AG09319 (cell line): ENCODE measurements around the gene ELOVL7.

Experiments used
- DNase-seq: peaks from one replicate; pipeline ENCODE4 v3.0.0-alpha.2; 2010; ENCODE audit warnings: low read depth; ENCODE audit errors: extremely low read depth
- TF ChIP-seq, protein P1 (sequence below): IDR thresholded peaks from 2 replicates; pipeline ENCODE4 v1.5.1; 2011; ENCODE audit warnings: low read depth, mild to moderate bottlenecking, inconsistent platforms, low read length, moderate library complexity

The ELOVL7 gene

DNA sequence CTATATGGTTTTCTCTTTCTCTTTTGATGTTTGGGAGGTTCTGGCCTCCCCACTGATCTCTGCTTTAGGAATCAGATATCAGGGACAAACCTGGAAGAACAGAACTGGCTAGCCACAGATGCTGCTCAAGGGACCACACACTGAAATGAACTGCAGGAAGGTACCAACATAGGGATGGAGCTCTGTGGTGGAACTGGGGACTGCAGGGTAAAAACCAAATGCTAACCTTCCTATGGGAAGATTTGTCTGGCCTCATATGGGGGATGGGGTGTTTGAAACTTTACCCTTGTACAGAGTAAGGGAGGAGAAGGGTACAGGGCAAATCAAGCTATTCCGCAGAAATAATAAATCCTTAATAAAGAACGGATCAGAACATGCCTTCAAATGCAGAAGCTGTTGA lies 49.4 kb downstream of the ELOVL7 start:
- no peak for DNase-seq
- TF ChIP-seq, protein P1, sequence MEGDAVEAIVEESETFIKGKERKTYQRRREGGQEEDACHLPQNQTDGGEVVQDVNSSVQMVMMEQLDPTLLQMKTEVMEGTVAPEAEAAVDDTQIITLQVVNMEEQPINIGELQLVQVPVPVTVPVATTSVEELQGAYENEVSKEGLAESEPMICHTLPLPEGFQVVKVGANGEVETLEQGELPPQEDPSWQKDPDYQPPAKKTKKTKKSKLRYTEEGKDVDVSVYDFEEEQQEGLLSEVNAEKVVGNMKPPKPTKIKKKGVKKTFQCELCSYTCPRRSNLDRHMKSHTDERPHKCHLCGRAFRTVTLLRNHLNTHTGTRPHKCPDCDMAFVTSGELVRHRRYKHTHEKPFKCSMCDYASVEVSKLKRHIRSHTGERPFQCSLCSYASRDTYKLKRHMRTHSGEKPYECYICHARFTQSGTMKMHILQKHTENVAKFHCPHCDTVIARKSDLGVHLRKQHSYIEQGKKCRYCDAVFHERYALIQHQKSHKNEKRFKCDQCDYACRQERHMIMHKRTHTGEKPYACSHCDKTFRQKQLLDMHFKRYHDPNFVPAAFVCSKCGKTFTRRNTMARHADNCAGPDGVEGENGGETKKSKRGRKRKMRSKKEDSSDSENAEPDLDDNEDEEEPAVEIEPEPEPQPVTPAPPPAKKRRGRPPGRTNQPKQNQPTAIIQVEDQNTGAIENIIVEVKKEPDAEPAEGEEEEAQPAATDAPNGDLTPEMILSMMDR, result no peak

DNA sequence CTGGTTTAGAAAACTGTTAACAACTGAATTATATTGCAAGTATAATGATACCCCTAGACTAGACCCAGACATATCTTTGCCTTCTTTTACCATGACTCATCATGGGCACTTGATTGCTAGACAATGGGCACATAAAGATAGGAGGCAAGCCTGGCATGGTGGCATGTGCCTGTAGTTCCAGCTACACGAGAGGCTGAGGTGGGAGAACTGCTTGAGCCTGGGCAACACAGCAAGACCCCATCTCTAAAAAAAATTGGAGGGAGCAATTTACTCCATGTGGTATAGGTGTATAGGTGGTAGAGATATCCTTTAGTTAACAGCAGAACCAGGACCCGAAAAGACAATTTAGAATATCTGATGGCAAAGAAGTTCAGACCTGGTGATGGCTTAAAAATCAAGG lies 51.6 kb downstream of the ELOVL7 start:
- TF ChIP-seq, protein P1, result no peak
- no peak for DNase-seq

DNA sequence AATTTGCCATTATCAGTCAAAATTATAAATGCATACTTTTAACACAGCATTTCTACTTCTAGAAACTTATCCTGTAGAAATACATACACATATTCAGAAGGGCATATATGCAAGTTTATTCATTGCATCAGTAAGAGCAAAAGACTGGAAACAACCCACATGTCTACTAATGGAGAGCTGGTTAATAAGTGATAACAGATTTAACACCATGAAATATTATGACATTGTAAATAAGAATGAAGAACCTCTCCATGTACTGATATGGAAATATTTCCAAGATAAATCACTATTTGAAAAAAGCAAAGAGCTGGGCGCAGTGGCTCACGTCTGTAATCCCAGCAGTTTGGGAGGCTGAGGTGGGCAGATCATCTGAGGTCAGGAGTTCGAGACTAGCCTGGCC lies 54.5 kb downstream of the ELOVL7 start:
- TF ChIP-seq, protein P1, result no peak
- no peak for DNase-seq

- DNase-seq, result no peak
- TF ChIP-seq, protein P1, result no peak
These were observed 55.1 kb downstream of the ELOVL7 start for GRCh38 chr5:60788863-60789513.

- no peak for DNase-seq
- TF ChIP-seq, protein P1, result no peak
These were observed 64.6 kb downstream of the ELOVL7 start for GRCh38 chr5:60779466-60779865.

DNA sequence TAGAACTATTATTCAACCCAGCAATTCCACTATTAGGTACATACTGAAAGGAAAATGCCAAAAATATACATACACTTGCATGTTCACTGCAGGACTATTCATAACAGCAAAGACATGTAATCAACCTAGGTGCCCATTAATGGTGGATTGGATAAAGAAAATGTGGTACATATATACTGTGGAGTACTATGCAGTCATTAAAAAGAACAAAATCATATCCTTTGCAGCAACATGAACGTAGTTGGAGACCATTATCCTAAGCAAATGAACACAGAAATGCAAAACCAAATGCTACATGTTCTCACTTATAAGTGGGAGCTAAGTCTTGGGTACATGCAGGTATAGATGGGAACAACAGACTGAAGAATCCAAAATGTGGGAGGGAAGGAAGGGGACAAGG lies 67.7 kb downstream of the ELOVL7 start:
- DNase-seq, result no peak
- TF ChIP-seq, protein P1, result no peak

DNA sequence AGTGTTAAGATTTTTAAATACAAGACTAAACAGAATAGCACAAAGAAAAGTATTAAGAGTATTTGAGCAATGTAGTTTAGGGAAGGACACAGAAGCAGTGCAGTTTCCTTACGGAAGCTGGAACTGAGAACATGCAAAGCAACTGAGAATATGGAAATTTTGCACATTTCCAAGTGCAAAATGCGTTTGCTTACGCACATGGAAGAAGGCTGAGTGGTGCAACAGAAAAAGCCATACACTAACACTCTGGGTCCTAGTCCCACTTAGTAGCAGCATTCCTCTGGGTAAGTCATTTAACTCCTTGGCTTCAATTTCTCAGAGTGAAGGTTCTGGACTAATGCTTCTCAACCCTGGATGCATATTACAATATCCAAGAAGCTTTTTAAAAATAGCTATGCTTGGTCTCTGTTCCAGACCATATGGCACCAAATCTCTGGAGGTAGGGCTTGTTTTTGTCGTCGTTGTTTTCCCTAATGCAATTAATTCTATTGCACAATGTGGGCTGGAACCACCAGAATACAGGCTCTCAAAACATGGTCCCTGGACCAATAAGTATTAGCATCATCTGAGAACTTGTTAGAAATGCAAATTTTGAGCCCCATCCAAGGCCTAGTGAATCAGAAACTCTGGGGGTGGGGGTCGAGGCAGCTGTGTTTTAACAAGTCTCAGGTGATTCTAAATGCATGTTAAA lies 78.9 kb downstream of the ELOVL7 start:
- no peak for DNase-seq
- TF ChIP-seq, protein P1, result no peak
